RPMI8226 (cell line): ENCODE results near the gene CEP250.
"Not testable (repeated sequence)": the region's sequence is repeated elsewhere in the genome, so short reads cannot be mapped to it uniquely, and the experiment has no call there.

Source experiments
- DNase-seq: peaks from one replicate; pipeline ENCODE4 v3.0.0-alpha.2; 2015

Gene CEP250

GRCh38 chr20:35453647-35454046 lies 1.8 kb upstream of the CEP250 start:
- no peak for DNase-seq

DNA sequence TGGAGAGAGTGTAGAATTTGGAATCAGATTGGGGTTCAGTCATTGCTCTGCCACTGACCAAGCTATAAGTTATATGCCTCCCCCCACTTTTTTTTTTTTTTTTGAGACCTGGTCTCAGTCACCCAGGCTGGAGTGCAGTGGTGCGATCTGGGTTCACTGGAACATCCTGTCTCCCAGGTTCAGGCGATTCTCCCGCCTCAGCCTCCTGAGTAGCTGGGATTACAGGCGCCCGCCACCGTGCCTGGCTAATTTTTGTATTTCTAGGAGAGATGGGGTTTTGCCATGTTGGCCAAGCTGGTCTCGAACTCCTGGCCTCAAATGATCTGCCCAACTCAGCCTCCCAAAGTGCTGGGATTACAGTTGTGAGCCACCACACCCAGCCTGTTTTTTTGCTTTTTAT lies 1.3 kb downstream of the CEP250 start:
- not testable (repeated sequence) for DNase-seq

- DNase-seq: not testable (repeated sequence)
Measured at GRCh38 chr20:35457539-35457938, 2.1 kb downstream of the CEP250 start.

- no peak for DNase-seq
Measured at GRCh38 chr20:35458388-35458787, 3.0 kb downstream of the CEP250 start.

DNA sequence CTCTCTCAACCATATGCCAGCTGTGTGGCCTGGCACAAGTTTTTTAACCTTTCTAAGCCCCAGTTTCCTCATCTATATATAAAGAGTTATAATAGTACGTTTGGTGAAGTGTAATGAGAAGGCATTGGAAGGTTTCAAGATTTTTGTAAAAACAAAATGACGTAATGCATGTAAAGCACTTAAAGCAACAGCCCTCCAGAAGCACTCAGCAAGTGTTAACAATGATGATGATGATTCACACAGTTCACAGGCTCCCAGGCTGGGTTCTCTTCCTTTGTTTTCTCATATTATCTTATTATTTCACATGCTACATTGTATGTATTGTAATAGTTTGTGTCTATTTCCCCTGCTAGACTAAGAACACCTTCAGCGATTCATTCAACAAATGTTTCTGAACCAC lies 6.2 kb downstream of the CEP250 start:
- no peak for DNase-seq

GRCh38 chr20:35462351-35462750 lies 7.0 kb downstream of the CEP250 start:
- DNase-seq: no peak

- DNase-seq: peak; percentile 64
Measured at GRCh38 chr20:35463455-35464300, 8.3 kb downstream of the CEP250 start.

GRCh38 chr20:35465976-35466375 lies 10.6 kb downstream of the CEP250 start:
- no peak for DNase-seq

- no peak for DNase-seq
Measured at GRCh38 chr20:35466856-35467255, 11.5 kb downstream of the CEP250 start.

DNA sequence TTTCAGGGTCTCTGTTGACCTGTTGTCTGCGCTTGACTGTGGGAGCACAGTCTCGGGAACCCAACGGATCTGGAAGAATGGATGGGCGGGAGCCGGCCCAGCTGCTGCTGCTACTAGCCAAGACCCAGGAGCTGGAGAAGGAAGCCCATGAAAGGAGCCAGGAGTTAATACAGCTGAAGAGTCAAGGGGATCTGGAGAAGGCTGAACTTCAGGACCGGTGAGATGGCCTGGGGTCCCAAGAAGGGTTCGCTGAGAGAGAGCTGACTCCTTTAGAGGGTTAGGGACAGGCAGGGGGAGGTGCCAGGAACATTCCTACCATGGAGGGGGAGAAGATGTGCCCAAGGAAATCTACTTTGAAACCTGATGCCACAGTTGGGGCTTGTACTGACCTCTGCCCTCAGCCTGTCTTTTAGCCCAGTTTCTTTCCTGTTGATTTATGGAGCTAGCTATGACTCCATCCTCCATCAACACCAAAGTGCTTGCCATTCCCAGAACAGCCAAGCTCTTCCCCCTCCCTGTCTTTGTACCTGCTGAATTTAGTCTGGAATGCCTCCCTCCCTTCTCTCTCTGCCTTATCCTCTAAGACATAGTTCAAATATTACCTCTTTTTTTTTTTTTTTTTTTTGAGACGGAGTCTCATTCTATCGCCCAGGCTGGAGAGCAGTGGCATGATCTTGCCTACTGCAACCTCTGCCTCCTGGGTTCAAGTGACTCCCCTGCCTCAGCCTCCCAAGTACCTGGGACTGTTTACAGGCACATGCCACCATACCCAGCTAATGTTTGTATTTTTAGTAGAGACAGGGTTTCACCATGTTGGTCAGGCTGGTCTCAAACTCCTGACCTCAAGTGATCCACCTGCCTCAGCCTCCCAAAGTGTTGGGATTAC lies 12.2 kb downstream of the CEP250 start:
- DNase-seq: no peak

GRCh38 chr20:35468671-35469334 lies 13.4 kb downstream of the CEP250 start:
- no peak for DNase-seq

GRCh38 chr20:35472209-35472608 lies 16.8 kb downstream of the CEP250 start:
- DNase-seq: no peak

GRCh38 chr20:35473684-35474083 lies 18.3 kb downstream of the CEP250 start:
- DNase-seq: no peak

GRCh38 chr20:35474303-35474871 lies 19.0 kb downstream of the CEP250 start:
- DNase-seq: no peak

DNA sequence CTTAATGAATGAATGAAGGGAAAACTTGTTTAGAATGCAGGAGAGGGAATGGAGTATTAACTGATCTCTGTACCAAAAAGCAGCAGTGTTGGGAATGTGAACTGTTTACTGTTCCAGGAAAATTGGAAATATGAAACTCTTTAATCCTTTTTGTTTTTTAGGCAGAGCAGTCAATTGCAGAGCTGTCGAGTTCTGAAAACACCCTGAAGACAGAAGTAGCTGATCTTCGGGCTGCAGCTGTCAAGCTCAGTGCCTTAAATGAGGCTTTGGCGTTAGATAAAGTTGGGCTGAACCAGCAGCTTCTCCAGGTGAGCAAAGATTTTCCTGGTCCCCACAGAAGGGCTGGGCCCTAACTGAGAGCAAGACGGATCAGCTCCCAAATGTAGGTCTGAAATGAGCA lies 20.9 kb downstream of the CEP250 start:
- DNase-seq: no peak

- DNase-seq: peak; percentile 11
Measured at GRCh38 chr20:35478804-35479472, 23.5 kb downstream of the CEP250 start.

DNA sequence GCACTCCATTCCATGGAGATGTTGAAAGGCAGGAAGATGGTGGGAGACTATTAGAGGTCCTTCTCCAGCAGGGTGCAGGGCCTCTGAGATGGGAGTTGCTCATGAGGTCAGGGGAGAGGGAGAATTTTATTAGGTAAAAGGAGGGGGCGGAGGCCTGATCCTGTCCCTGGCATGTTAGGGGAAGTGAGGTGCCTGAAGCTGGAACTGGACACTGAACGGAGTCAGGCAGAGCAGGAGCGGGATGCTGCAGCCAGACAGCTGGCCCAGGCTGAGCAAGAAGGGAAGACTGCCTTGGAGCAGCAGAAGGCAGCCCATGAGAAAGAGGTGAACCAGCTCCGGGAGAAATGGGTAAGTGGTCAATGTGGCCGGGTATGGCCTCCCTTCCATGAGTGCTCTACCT lies 24.4 kb downstream of the CEP250 start:
- DNase-seq: no peak

DNA sequence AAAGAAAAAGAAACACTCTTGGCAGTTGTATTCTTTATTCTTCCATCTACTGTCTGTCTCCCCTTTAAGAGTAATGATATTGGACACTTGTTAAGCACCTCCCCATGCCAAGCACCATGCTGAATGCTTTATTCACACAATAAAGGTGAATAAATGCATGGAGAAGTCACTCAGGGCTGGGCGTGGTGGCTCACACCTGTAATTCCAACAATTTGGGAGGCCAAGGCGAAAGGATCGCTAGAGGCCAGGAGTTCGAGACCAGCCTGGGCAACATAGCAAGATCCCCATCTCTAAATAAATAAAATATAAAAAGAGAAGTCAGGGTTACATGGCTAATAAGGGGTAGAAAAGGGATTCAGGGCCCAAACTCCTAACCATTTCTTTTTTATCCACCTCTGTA lies 32.1 kb downstream of the CEP250 start:
- DNase-seq: no peak

DNA sequence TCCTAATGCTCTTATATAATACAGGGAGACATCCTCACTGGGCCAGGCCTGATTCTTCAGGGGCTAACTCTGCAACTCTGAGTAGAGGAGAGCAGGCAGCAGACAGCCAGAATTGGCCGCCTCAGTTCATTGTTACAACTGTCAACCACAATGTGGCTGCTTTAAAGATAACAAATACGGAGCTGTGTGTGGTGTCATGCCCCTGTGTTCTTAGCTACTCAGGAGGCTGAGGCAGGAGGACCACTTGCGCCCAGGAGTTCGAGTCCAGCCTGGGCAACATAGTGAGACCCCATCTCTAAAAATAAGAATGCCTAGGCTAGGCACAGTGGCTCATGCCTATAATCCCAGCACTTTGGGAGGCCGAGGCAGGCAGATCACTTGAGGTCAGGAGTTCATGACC lies 34.3 kb downstream of the CEP250 start:
- DNase-seq: no peak

- DNase-seq: no peak
Measured at GRCh38 chr20:35490736-35491181, 35.4 kb downstream of the CEP250 start.

- DNase-seq: no peak
Measured at GRCh38 chr20:35491823-35492222, 36.4 kb downstream of the CEP250 start.

- no peak for DNase-seq
Measured at GRCh38 chr20:35492352-35492751, 37.0 kb downstream of the CEP250 start.
